Measurements from ENCODE around the gene ZNF569. TPM values are rescaled to one million over a fixed set of nuclear protein-coding genes. Genes with fewer than 3 reads are reported as not detected.

Gene ZNF569
- total and polyA plus RNA-seq, 2 of the 8 experiments (the other 6 are each of a cell fraction or from before 2014, with no cell fraction given) = 2.4 to 10.5 TPM

- Histone ChIP-seq H4K8ac (ENCODE audit: extremely low read depth, insufficient read depth, low read length) (no peak overlapping the region), H3K9ac (replicated peaks in 1 of 4; ENCODE audit: extremely low read depth in 1 of 4, low read depth in 3 of 4, low read length in 3 of 4) (peak overlapping the region in 1 of 4 experiments; percentile 61; a peak in 2 of 7 replicates), H3K4me1 (replicated peaks in 1 of 4; ENCODE audit: control insufficient read depth in 3 of 4, insufficient read depth in 4 of 4, low read length in 3 of 4) (peaks cover 0 to 5% (median under 1%) of the 10 kb centered on the region in 4 experiments; a peak in 1 of 7 replicates), H4K5ac (ENCODE audit: insufficient read length, low read depth, low read length) (no peak overlapping the region), H3K14ac (ENCODE audit: insufficient read length) (no peak overlapping the region), H3K4ac (replicated peaks; ENCODE audit: insufficient read length, low read depth, low read length) (no peak overlapping the region), H2BK12ac (ENCODE audit: low read depth, low read length) (no peak overlapping the region), H2AK5ac (ENCODE audit: low read depth, low read length) (no peak overlapping the region), H2BK15ac (ENCODE audit: low read length) (no peak overlapping the region), H3K36me3 (ENCODE audit: control insufficient read depth in 2 of 4, insufficient read depth in 4 of 4, low read length in 3 of 4) (peaks cover 0 to 6% (median 2%) of the 10 kb centered on the region in 4 experiments; a peak in 1 of 8 replicates), H3K56ac (replicated peaks; ENCODE audit: insufficient read length, low read depth, low read length) (no peak overlapping the region), H2AFZ (ENCODE audit: low read length) (peak overlapping the region; percentile 90), H3K23me2 (ENCODE audit: low read depth, low read length) (peaks cover 10% of the 10 kb centered on the region), H2BK5ac (ENCODE audit: low read depth, low read length) (no peak overlapping the region), H3K79me2 (ENCODE audit: control insufficient read depth in 1 of 2, insufficient read depth in 2 of 2, low read length in 2 of 2) (no peaks in the 10 kb centered on the region), H2BK20ac (ENCODE audit: low read length) (no peak overlapping the region), H4K91ac (replicated peaks; ENCODE audit: insufficient read length, low read length) (no peak overlapping the region), H2BK120ac (replicated peaks; ENCODE audit: low read depth, low read length) (no peak overlapping the region), H3K4me2 (ENCODE audit: insufficient read depth in 1 of 2, low read depth in 2 of 2, low read length in 2 of 2) (peak overlapping the region; percentile 95 to 98), H3K4me3 (ENCODE audit: extremely low read depth in 1 of 4, insufficient read depth in 2 of 4, low read depth in 3 of 4, low read length in 4 of 4) (peak overlapping the region; percentile 68 to 97 (median 82)), H3K27me3 (replicated peaks in 1 of 4; ENCODE audit: control insufficient read depth in 3 of 4, extremely low read depth in 1 of 4, insufficient read depth in 3 of 4, low read length in 3 of 4) (no peaks in the 10 kb centered on the region), H4K20me1 (replicated peaks in 1 of 2; ENCODE audit: control insufficient read depth in 1 of 2, insufficient read depth in 2 of 2, low read length in 2 of 2) (no peaks in the 10 kb centered on the region), H3K23ac (ENCODE audit: insufficient read length) (no peak overlapping the region), H3K18ac (ENCODE audit: extremely low read depth, low read length) (no peak overlapping the region), H3K79me1 (ENCODE audit: low read depth, low read length) (no peaks in the 10 kb centered on the region), H3K9me3 (ENCODE audit: insufficient read depth in 2 of 2, low read depth in 1 of 2, low read length in 1 of 2) (peaks cover 0 to 6% of the 10 kb centered on the region in 2 experiments; a peak in 1 of 4 replicates), H3K27ac (ENCODE audit: low read depth, low read length) (no peak overlapping the region)
- 63% methylated on average over 18 of the region's 18 CpGs; no CpG with 5 or more reads in 1 of the 2 experiments for WGBS, 2 experiments (ENCODE audit: extremely low coverage in 1 of 2, insufficient coverage in 1 of 2, insufficient read length in 1 of 2, insufficient replicate concordance in 2 of 2, low coverage in 1 of 2, low lambda C conversion rate in 2 of 2, missing lambda C conversion rate in 1 of 2)
- DNase-seq (ENCODE audit: low read depth in 1 of 2, low spot score in 2 of 2) (no peak), FAIRE-seq (no peak)
- POLR2A ChIA-PET (ENCODE audit: partially characterized antibody) = interaction anchor here (1.8 to 5.0 kb wide), 3 partner anchors 38 to 127 kb away, joined by 5 to 47 read pairs (median 6); partner anchors contain the start of genes ZNF527, ZNF540, ZNF571 and ZNF793
- CTCF ChIA-PET (ENCODE audit: partially characterized antibody) = no interaction called here
- TF ChIP-seq GTF2F1 (IDR thresholded peaks at IDR 0.05; ENCODE audit: borderline replicate concordance, low read depth, low read length) (no peak), MAX (IDR thresholded peaks at IDR 0.05) (no peak), RBBP5 (IDR thresholded peaks at IDR 0.05; ENCODE audit: borderline replicate concordance, low read depth, low read length) (no peak), SP2 (IDR thresholded peaks at IDR 0.05; ENCODE audit: low read length) (no peak)
These were observed 405 bp upstream of the ZNF569 start for GRCh38 chr19:37467608-37468090.

Measured in H1 (cell line).